ENCODE measurements around the gene MBTPS2. TPM values are rescaled to one million over a fixed set of nuclear protein-coding genes. Genes with fewer than 3 reads are reported as not detected.

The MBTPS2 gene
- 5.6 and 7.8 TPM in 2 replicates for total RNA-seq

GRCh38 chrX:21839334-21840192 lies at the start of gene MBTPS2:
Gene MBTPS2 (plus strand): TSS chrX:21839617. CDS start chrX:21839735, 118 bp downstream.

GRCh38 chrX:21855937-21856415 lies 16.6 kb downstream of the MBTPS2 start, which contains the start of gene YY2:
Gene YY2 (plus strand): TSS chrX:21855987. CDS start chrX:21856485, 498 bp downstream.

Small RNA genes lying within 50 kb of the gene (small RNA-seq; reads per million reads assigned to genes)
- gene U73479.1 = not detected

Other genes starting within 250 kb of the MBTPS2 start
- not detected in 2 replicates for gene KLHL34, start 181.3 kb upstream of the MBTPS2 start, total RNA-seq
- gene SMPX, start 81.5 kb upstream of the MBTPS2 start, total RNA-seq = not detected in 2 replicates
- 0.65 and 1.5 TPM in 2 replicates for gene YY2, start 16.4 kb downstream of the MBTPS2 start, total RNA-seq
- 119 and 141 TPM in 2 replicates for gene SMS, start 101.1 kb downstream of the MBTPS2 start, total RNA-seq
- gene PHEX, start 192.7 kb downstream of the MBTPS2 start, total RNA-seq = 0.96 and 0.98 TPM in 2 replicates

All from vein endothelial cell (primary cell).